B cell (primary cell): ENCODE results near the gene RPTOR. TPM values are rescaled to one million over a fixed set of nuclear protein-coding genes. Genes with fewer than 3 reads are reported as not detected.

Experiments used
- ATAC-seq: fragments of 200-7000 bp; cut with Tn5 transposase; one replicate; pipeline ENCODE4 v1.10.0; 2021; ENCODE audit warnings: low read depth, mild to moderate bottlenecking, moderate number of reproducible peaks, moderate library complexity
- CTCF ChIA-PET: fragments of 350-600 bp; sonication (Branson Sonifier 250); formaldehyde crosslinking; loops from one replicate; lab custom pipeline; 2021; ENCODE audit warnings: antibody characterized with exemption, inconsistent platforms; lab: Charles Lee
- POLR2A ChIA-PET: fragments of 350-600 bp; sonication (Branson Sonifier 250); formaldehyde crosslinking; loops from one replicate; lab custom pipeline; 2021; ENCODE audit warnings: antibody characterized with exemption; lab: Charles Lee
- DNase-seq: peaks from one replicate; pipeline ENCODE4 v3.0.0; 2013
- H2AFZ ChIP-seq: 2 replicates; pipeline ENCODE4 v1.6.1; 2012; ENCODE audit warnings: mild to moderate bottlenecking, low read depth, low read length; ENCODE audit not compliant: insufficient read depth, poor library complexity, severe bottlenecking
- H3K27ac ChIP-seq, 2 donors: 1 replicate in 1 of 2; 2 replicates in 1 of 2; pipeline ENCODE4 v1.5.1; 2012 to 2013; ENCODE audit warnings: low read length in 2 of 2, mild to moderate bottlenecking in 2 of 2, moderate library complexity in 1 of 2
- H3K27me3 ChIP-seq, 4 experiments: fragments of 200-600 bp in 1 of 4; sonication (generic) in 1 of 4; replicated peaks in 1 of 4; 1 replicate in 2 of 4; 2 replicates in 2 of 4; pipeline versions ENCODE4 v1.6.1 to v1.7.0; 2013 to 2016; ENCODE audit warnings: low read length in 3 of 4, mild to moderate bottlenecking in 2 of 4, mixed read lengths in 1 of 4, moderate library complexity in 1 of 4; ENCODE audit not compliant: insufficient read depth in 4 of 4, control insufficient read depth in 3 of 4; ENCODE audit errors: control extremely low read depth in 1 of 4
- H3K36me3 ChIP-seq, 2 experiments: replicated peaks in 1 of 2; 1 replicate in 1 of 2; 2 replicates in 1 of 2; pipeline versions ENCODE4 v1.6.1 to v1.7.1; 2013; ENCODE audit warnings: low read length in 1 of 2; ENCODE audit not compliant: insufficient read depth in 2 of 2, control insufficient read depth in 1 of 2; ENCODE audit errors: control extremely low read depth in 1 of 2, extremely low read depth in 1 of 2
- H3K4me1 ChIP-seq, 2 donors: fragments of 200-600 bp in 1 of 2; sonication (generic) in 1 of 2; 1 replicate in 1 of 2; 2 replicates in 1 of 2; pipeline versions ENCODE4 v1.5.1 to v1.6.1; 2013 to 2017; ENCODE audit warnings: low read length in 2 of 2; ENCODE audit not compliant: control insufficient read depth in 2 of 2, insufficient read depth in 2 of 2
- H3K4me2 ChIP-seq: replicated peaks from 2 replicates; pipeline ENCODE3; 2012; ENCODE audit warnings: mild to moderate bottlenecking, low read depth, low read length; ENCODE audit not compliant: poor library complexity, severe bottlenecking
- H3K4me3 ChIP-seq, 5 experiments: fragments of 200-600 bp in 1 of 5; sonication (generic) in 1 of 5; 1 replicate in 3 of 5; 2 replicates in 2 of 5; pipeline versions ENCODE4 v1.5.1 to v1.7.0; 2011 to 2016; ENCODE audit warnings: low read length in 4 of 5, mild to moderate bottlenecking in 4 of 5, low read depth in 2 of 5, control low read depth in 1 of 5, moderate library complexity in 1 of 5; ENCODE audit not compliant: insufficient read depth in 1 of 5; ENCODE audit errors: control extremely low read depth in 1 of 5, extremely low read depth in 1 of 5
- H3K79me2 ChIP-seq: fragments of 200-600 bp; sonication (generic); one replicate; pipeline ENCODE4 v1.6.0; 2016; ENCODE audit warnings: low read length; ENCODE audit not compliant: control insufficient read depth, insufficient read depth
- H3K9ac ChIP-seq: fragments of 200-600 bp; sonication (generic); 2 replicates; pipeline ENCODE4 v1.6.1; 2017; ENCODE audit warnings: mild to moderate bottlenecking, low read length, moderate library complexity
- H3K9me3 ChIP-seq, 3 donors: one replicate each; pipeline versions ENCODE4 v1.6.1 to v1.7.1; 2013; ENCODE audit warnings: low read length in 2 of 3; ENCODE audit not compliant: control insufficient read depth in 2 of 3, insufficient read depth in 1 of 3; ENCODE audit errors: control extremely low read depth in 1 of 3
- H4K20me1 ChIP-seq: 2 replicates; pipeline ENCODE4 v1.6.0; 2012; ENCODE audit warnings: mild to moderate bottlenecking, low read length; ENCODE audit not compliant: insufficient read depth, control insufficient read depth, poor library complexity, severe bottlenecking
- H3K27ac Mint-ChIP-seq: one replicate; pipeline ENCODE4 v1.8.0; 2021; ENCODE audit warnings: mixed read lengths
- H3K27me3 Mint-ChIP-seq: one replicate; pipeline ENCODE4 v1.8.0; 2021; ENCODE audit warnings: mixed read lengths
- H3K4me1 Mint-ChIP-seq: one replicate; pipeline ENCODE4 v1.8.0; 2021; ENCODE audit warnings: mixed read lengths
- H3K4me3 Mint-ChIP-seq: one replicate; pipeline ENCODE4 v1.8.0; 2021; ENCODE audit warnings: mixed read lengths
- H3K9me3 Mint-ChIP-seq: one replicate; pipeline ENCODE4 v1.8.0; 2022; ENCODE audit warnings: mixed read lengths; ENCODE audit not compliant: insufficient read depth
- CTCF ChIP-seq: fragments of 200-600 bp; IDR thresholded peaks from one replicate; pipeline ENCODE4 v1.8.0; 2022; ENCODE audit warnings: antibody characterized with exemption, mild to moderate bottlenecking
- EZH2 ChIP-seq: IDR thresholded peaks from 2 replicates; pipeline ENCODE4 v1.6.1; 2012; ENCODE audit warnings: borderline replicate concordance, low read depth, mild to moderate bottlenecking, moderate library complexity, low read length; ENCODE audit not compliant: insufficient read depth, poor library complexity, severe bottlenecking
- WGBS: methylation state at CpG from one replicate; pipeline ENCODE4 v1.1.5; 2013; ENCODE audit warnings: missing lambda C conversion rate; ENCODE audit not compliant: insufficient coverage; 5-methylcytosine and 5-hydroxymethylcytosine counted together
- intact Hi-C: fragments of 100-400 bp; cut with micrococcal nuclease; formaldehyde crosslinking; loops from one replicate; pipeline ENCODE4 v1.10.0; 2022
- polyA plus RNA-seq: library from polyadenylated mRNA; depleted of rRNA; stranded (reverse); fragments of >200 nt; gene quantifications from 2 replicates; pipeline ENCODE4 v1.2.3, GENCODE V29; 2012
- total RNA-seq, 2 donors: library from RNA; stranded (reverse); fragments of 120-200 nt in 1 of 2; gene quantifications; 1 replicate in 1 of 2; 2 replicates in 1 of 2; pipeline versions ENCODE4 v1.2.3 to v1.2.4, GENCODE V29; 2013 to 2022

The RPTOR gene
- total and polyA plus RNA-seq, 2 donors (not counting 1 experiment from before 2014, with no cell fraction given) = 13.4 to 58.8 TPM

GRCh38 chr17:80501741-80502577 is 42.7 kb upstream of the RPTOR start:
- Mint-ChIP-seq H3K27ac (no peak overlapping the region), H3K4me3 (no peak overlapping the region), H3K9me3 (no peaks in the 10 kb centered on the region), H3K4me1 (peaks cover 1% of the 10 kb centered on the region), H3K27me3 (peaks cover 38% of the 10 kb centered on the region)
- no peak for ATAC-seq
- Histone ChIP-seq H3K79me2 (no peaks in the 10 kb centered on the region), H2AFZ (no peak overlapping the region), H3K4me3 (no peak overlapping the region), H3K9me3 (peaks cover 0 to 3% (median 0%) of the 10 kb centered on the region in 3 donors), H3K27me3 (peaks cover 0 to 26% (median 2%) of the 10 kb centered on the region in 4 experiments), H3K4me1 (no peaks in the 10 kb centered on the region), H3K27ac (no peak overlapping the region), H4K20me1 (no peaks in the 10 kb centered on the region), H3K4me2 (no peak overlapping the region), H3K36me3 (no peaks in the 10 kb centered on the region), H3K9ac (no peak overlapping the region)
- WGBS = 87% methylated on average over 21 of the region's 24 CpGs
- ChIA-PET CTCF (no interaction called here), POLR2A (no interaction called here)
- TF ChIP-seq EZH2 = no peak
- TF ChIP-seq CTCF = no peak
- intact Hi-C loops = no loop called here
- no peak for DNase-seq

GRCh38 chr17:80502578-80502877 is 42.1 kb upstream of the RPTOR start:
- peaks cover 36% of the 10 kb centered on the region for H3K27me3 Mint-ChIP-seq
- Histone ChIP-seq H3K9me3 (peaks cover 0 to 3% (median 0%) of the 10 kb centered on the region in 3 donors), H3K4me2 (no peak overlapping the region), H3K79me2 (no peaks in the 10 kb centered on the region), H3K9ac (no peak overlapping the region), H2AFZ (no peak overlapping the region), H3K4me1 (no peaks in the 10 kb centered on the region), H3K27me3 (peaks cover 0 to 26% (median 2%) of the 10 kb centered on the region in 4 experiments), H3K27ac (no peak overlapping the region), H3K4me3 (no peak overlapping the region), H4K20me1 (no peaks in the 10 kb centered on the region), H3K36me3 (no peaks in the 10 kb centered on the region)
- POLR2A ChIA-PET = no interaction called here
- WGBS = no CpG with 5 or more reads among the region's 5 CpGs
- no peak for DNase-seq
- no peak overlapping the region for H3K4me3 Mint-ChIP-seq
- no peak for ATAC-seq
- no peak overlapping the region for H3K27ac Mint-ChIP-seq
- CTCF ChIA-PET = no interaction called here
- H3K9me3 Mint-ChIP-seq = no peaks in the 10 kb centered on the region
- TF ChIP-seq EZH2 (no peak), CTCF (no peak)
- peaks cover 1% of the 10 kb centered on the region for H3K4me1 Mint-ChIP-seq
- intact Hi-C loops = no loop called here
